Tibial artery (tissue), 4 donors: ENCODE measurements around the gene TK1.
A peak's percentile ranks its signal among the peaks of the same experiment; 100 is the strongest.

ENCODE experiments used
- DNase-seq, 2 donors: peaks; one replicate each; pipeline ENCODE4 v3.0.0-alpha.2; 2019
- H3K27ac ChIP-seq, 2 donors: fragments of 200-600 bp; sonication (generic) in 1 of 2; 1 replicate in 1 of 2; 2 replicates in 1 of 2; pipeline ENCODE4 v1.5.1; 2018 to 2019; ENCODE audit warnings: mild to moderate bottlenecking in 1 of 2
- H3K27me3 ChIP-seq, 2 donors: fragments of 200-600 bp; sonication (generic) in 1 of 2; one replicate each; pipeline versions ENCODE4 v1.5.1 to v1.6.0; 2016 to 2019
- H3K36me3 ChIP-seq, 3 donors: fragments of 200-600 bp; sonication (generic) in 2 of 3; one replicate each; pipeline ENCODE4 v1.5.1; 2016 to 2019; ENCODE audit warnings: mild to moderate bottlenecking in 2 of 3
- H3K4me1 ChIP-seq, 4 donors: fragments of 200-600 bp; sonication (generic) in 2 of 4; 1 replicate in 3 of 4; 2 replicates in 1 of 4; pipeline ENCODE4 v1.5.1; 2016 to 2019
- H3K4me3 ChIP-seq, 2 donors: fragments of 200-600 bp; sonication (generic) in 1 of 2; 1 replicate in 1 of 2; 2 replicates in 1 of 2; pipeline ENCODE4 v1.5.1; 2018 to 2019; ENCODE audit warnings: mild to moderate bottlenecking in 2 of 2
- H3K9me3 ChIP-seq, 3 donors: fragments of 200-600 bp; sonication (generic) in 1 of 3; one replicate each; pipeline ENCODE4 v1.5.1; 2016 to 2019
- CTCF ChIP-seq, 2 experiments: fragments of 200-600 bp in 1 of 2; fragments of 450-650 bp in 1 of 2; IDR thresholded peaks; one replicate each; pipeline ENCODE4 v1.5.1; 2017 to 2019; ENCODE audit warnings: antibody characterized with exemption in 2 of 2, mild to moderate bottlenecking in 1 of 2, moderate library complexity in 1 of 2
- intact Hi-C: fragments of 100-400 bp; cut with DNase I; formaldehyde crosslinking; loops from one replicate; pipeline ENCODE4 v1.15.0; 2023; ENCODE audit warnings: low total_unique reads

The TK1 gene

DNA sequence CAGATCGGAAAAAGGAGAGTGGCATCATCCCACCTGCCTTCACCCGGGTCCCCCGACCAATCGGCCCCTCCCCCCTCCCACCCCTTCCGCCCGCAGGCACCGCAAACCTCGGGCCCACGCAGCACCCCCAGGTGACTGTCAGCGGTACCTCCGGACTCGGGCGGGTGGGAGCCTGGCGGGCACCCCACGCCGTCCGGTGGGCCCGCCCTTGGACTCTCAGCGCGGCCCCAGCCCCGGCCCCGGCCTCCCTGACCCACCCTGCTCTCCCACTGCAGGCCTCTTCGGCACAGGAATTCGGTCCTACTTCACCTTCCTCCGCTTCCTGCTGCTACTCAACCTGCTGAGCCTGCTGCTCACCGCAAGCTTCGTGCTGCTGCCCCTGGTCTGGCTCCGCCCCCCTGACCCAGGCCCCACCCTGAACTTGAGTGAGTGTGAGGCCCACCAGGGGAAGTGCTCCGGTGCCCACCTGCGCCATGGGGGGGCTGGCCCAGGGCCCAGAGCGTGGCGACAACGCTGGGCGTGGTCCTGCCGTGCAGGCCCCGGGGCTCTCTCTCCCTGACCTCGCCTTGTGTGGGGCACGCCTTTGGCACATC lies 54.7 kb downstream of the TK1 start:
- Histone ChIP-seq H3K4me3 (peak overlapping the region; percentile 25 to 28), H3K27ac (no peak overlapping the region), H3K4me1 (peaks cover 0 to 43% (median 35%) of the 10 kb centered on the region in 4 donors), H3K36me3 (no peaks in the 10 kb centered on the region), H3K9me3 (no peaks in the 10 kb centered on the region), H3K27me3 (peaks cover 0 to 70% of the 10 kb centered on the region in 2 donors)
- no peak for TF ChIP-seq CTCF (IDR thresholded peaks at IDR 0.05)
- intact Hi-C loops: no loop called here
- peak in 1 of 2 donors; percentile 65 for DNase-seq

DNA sequence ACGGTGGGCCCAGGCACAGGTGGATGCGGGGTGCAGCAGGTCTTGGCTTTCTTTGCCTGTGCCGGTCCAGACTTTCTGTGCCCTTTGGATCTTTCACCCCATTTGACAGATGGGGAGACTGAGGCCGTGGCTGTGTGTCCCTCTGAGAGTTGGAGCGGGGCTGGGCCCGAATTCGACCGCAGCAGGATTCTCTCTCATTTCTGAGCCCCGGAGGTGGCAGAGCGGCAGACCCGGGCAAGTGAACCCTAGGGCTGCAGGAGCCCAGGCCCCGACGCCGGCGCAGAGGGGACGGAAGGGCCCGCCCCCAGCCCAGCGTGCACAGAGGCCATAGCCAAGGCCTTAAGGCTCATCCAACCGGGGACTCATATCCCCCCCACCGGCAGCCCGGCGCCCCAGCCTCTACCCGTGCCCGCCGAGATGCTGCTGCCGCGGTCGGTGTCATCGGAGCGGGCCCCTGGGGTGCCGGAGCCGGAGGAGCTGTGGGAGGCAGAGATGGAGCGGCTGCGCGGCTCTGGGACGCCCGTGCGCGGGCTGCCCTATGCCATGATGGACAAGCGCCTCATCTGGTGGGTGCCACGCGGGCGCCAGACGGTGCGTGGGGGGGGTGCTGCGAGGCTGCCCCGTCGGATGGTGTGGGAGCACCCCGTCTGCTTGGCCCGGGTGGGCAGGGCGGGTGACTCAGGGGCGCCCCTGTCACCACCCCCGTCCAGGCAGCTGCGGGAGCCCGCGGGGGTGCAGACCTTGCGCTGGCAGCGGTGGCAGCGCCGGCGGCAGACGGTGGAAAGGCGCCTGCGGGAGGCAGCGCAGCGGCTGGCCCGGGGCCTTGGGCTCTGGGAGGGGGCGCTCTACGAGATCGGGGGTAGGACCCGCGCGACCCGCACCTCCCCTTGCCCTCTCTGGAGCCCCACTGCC lies 55.4 kb downstream of the TK1 start:
- Histone ChIP-seq H3K9me3 (no peaks in the 10 kb centered on the region), H3K4me3 (peak overlapping the region; percentile 25 to 28), H3K27me3 (peaks cover 0 to 77% of the 10 kb centered on the region in 2 donors), H3K27ac (no peak overlapping the region), H3K36me3 (no peaks in the 10 kb centered on the region), H3K4me1 (peaks cover 0 to 51% (median 41%) of the 10 kb centered on the region in 4 donors)
- intact Hi-C loops: no loop called here
- no peak for TF ChIP-seq CTCF (IDR thresholded peaks at IDR 0.05)
- DNase-seq: peak in 1 of 2 donors; percentile 65

DNA sequence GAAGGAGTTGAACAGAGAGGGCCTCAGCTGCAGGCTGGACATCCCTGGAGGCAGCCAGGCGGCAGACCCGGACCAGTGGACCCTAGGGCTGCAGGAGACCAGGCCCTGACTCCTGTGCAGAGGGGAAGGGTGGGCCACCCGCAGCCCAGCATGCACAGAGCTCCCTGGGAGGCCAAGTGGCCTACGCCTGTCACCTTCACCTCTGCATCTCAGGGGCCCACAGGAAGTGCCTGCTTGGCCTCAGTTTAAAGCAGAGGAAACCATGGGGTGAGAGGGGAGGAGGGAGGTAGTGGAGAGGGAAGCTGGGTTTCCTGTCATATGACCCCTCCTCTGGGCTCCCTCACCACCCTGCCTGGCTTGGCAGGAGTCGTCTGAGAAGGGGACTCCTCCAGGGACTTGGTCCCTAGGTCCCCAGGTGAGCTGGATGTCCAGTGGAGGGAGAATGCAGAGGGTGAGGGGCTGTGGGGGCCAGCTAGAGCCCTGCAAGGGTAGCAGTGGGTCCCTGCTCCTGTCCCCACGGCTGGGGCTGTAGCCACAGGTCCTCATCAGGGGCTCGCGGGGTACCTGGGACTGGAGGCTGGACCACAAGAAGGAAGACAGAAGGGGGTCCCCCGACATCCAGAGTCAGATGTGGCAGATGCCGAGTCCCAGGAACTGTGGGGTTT lies 56.3 kb downstream of the TK1 start, which contains the start of gene TMC8:
TSS of gene TMC8 (plus strand) at position 335 of the 665 bp plus-strand sequence. CDS start 818 bp downstream, outside the sequence.
- TF ChIP-seq CTCF (IDR thresholded peaks at IDR 0.05): no peak
- Histone ChIP-seq H3K36me3 (peaks cover 0 to 2% (median 0%) of the 10 kb centered on the region in 3 donors), H3K4me3 (peak within 1 kb of the TSS; percentile 25 to 28), H3K9me3 (no peaks in the 10 kb centered on the region), H3K27ac (no peak within 1 kb of the TSS), H3K4me1 (peaks cover 0 to 59% (median 48%) of the 10 kb centered on the region in 4 donors), H3K27me3 (peaks cover 0 to 85% of the 10 kb centered on the region in 2 donors)
- DNase-seq: peak in 1 of 2 donors; percentile 52
- intact Hi-C loops: no loop called here

- Histone ChIP-seq H3K27me3 (peaks cover 0 to 88% of the 10 kb centered on the region in 2 donors), H3K36me3 (peaks cover 0 to 7% (median 0%) of the 10 kb centered on the region in 3 donors), H3K4me3 (no peak overlapping the region), H3K4me1 (peaks cover 0 to 63% (median 52%) of the 10 kb centered on the region in 4 donors), H3K27ac (no peak overlapping the region), H3K9me3 (no peaks in the 10 kb centered on the region)
- no peak for DNase-seq
- intact Hi-C loops: no loop called here
- no peak for TF ChIP-seq CTCF (IDR thresholded peaks at IDR 0.05)
These were observed 56.8 kb downstream of the TK1 start for GRCh38 chr17:78130090-78130436.

GRCh38 chr17:78129351-78130089 lies 57.3 kb downstream of the TK1 start:
- H3K36me3 ChIP-seq: peaks cover 0 to 10% (median 0%) of the 10 kb centered on the region in 3 donors
- H3K27ac ChIP-seq: no peak overlapping the region
- TF ChIP-seq CTCF (IDR thresholded peaks at IDR 0.05): no peak
- H3K9me3 ChIP-seq: no peaks in the 10 kb centered on the region
- intact Hi-C loops: no loop called here
- H3K4me3 ChIP-seq: no peak overlapping the region
- no peak for DNase-seq
- peaks cover 0 to 69% (median 55%) of the 10 kb centered on the region in 4 donors for H3K4me1 ChIP-seq
- H3K27me3 ChIP-seq: peaks cover 0 to 91% of the 10 kb centered on the region in 2 donors
